T-cell (primary cell): ENCODE results near the gene ELP5. TPM values are rescaled to one million over a fixed set of nuclear protein-coding genes. Genes with fewer than 3 reads are reported as not detected.

Experiments used
- ATAC-seq, 4 experiments: fragments of 200-7000 bp in 3 of 4; fragments of 150-1000 bp in 1 of 4; cut with Tn5 transposase; replicated peaks in 1 of 4; 1 replicate in 3 of 4; 2 replicates in 1 of 4; pipeline ENCODE4 v1.10.0; 2021; ENCODE audit warnings: moderate library complexity in 3 of 4, mild to moderate bottlenecking in 2 of 4, moderate number of reproducible peaks in 1 of 4
- CTCF ChIA-PET, 2 donors: fragments of 300-600 bp; sonication (Branson Sonifier 250); formaldehyde crosslinking; loops; one replicate each; lab custom pipeline; 2022; ENCODE audit warnings: antibody characterized with exemption in 2 of 2; lab: Charles Lee
- POLR2A ChIA-PET, 2 donors: fragments of 300-600 bp; sonication (Branson Sonifier 250); formaldehyde crosslinking; loops; one replicate each; lab custom pipeline; 2022; ENCODE audit warnings: antibody characterized with exemption in 2 of 2; lab: Charles Lee
- DNase-seq, 35 experiments: peaks; one replicate each; pipeline versions ENCODE4 v3.0.0 to v3.0.0-alpha.2; 2013 to 2023
- H3K27ac ChIP-seq: one replicate; pipeline ENCODE4 v1.5.1; 2013; ENCODE audit warnings: low read length
- H3K27me3 ChIP-seq, 2 experiments: replicated peaks in 1 of 2; 1 replicate in 1 of 2; 2 replicates in 1 of 2; pipeline versions ENCODE4 v1.6.1 to v1.7.0; 2013; ENCODE audit warnings: low read length in 1 of 2, mixed read lengths in 1 of 2; ENCODE audit not compliant: control insufficient read depth in 2 of 2, insufficient read depth in 2 of 2; ENCODE audit errors: extremely low read depth in 1 of 2
- H3K36me3 ChIP-seq, 2 donors: 1 replicate in 1 of 2; 2 replicates in 1 of 2; pipeline versions ENCODE4 v1.6.1 to v1.7.0; 2013; ENCODE audit warnings: low read length in 1 of 2; ENCODE audit not compliant: control insufficient read depth in 2 of 2, insufficient read depth in 1 of 2; ENCODE audit errors: extremely low read depth in 1 of 2
- H3K4me1 ChIP-seq, 2 experiments: 1 replicate in 1 of 2; 2 replicates in 1 of 2; pipeline versions ENCODE4 v1.6.1 to v1.7.0; 2013; ENCODE audit warnings: low read length in 2 of 2, mixed read lengths in 1 of 2; ENCODE audit not compliant: insufficient read depth in 2 of 2, control insufficient read depth in 1 of 2; ENCODE audit errors: extremely low read depth in 1 of 2
- H3K4me3 ChIP-seq, 2 donors: 1 replicate in 1 of 2; 2 replicates in 1 of 2; pipeline versions ENCODE4 v1.5.1 to v1.7.0; 2013; ENCODE audit warnings: mild to moderate bottlenecking in 2 of 2, low read length in 1 of 2, moderate library complexity in 1 of 2; ENCODE audit not compliant: control insufficient read depth in 1 of 2; ENCODE audit errors: extremely low read depth in 1 of 2
- H3K9me3 ChIP-seq: 2 replicates; pipeline ENCODE4 v1.7.0; 2013
- H3K27ac Mint-ChIP-seq, 2 donors: one replicate each; pipeline ENCODE4 v1.8.0; 2020 to 2021; ENCODE audit warnings: mild to moderate bottlenecking in 2 of 2, mixed read lengths in 2 of 2
- H3K27me3 Mint-ChIP-seq, 2 donors: one replicate each; pipeline ENCODE4 v1.8.0; 2021 to 2022; ENCODE audit warnings: mixed read lengths in 2 of 2
- H3K36me3 Mint-ChIP-seq: one replicate; pipeline ENCODE4 v1.8.0; 2021; ENCODE audit warnings: mixed read lengths
- H3K4me1 Mint-ChIP-seq, 3 donors: one replicate each; pipeline ENCODE4 v1.8.0; 2020 to 2022; ENCODE audit warnings: mixed read lengths in 3 of 3, mild to moderate bottlenecking in 1 of 3
- H3K4me3 Mint-ChIP-seq, 3 donors: one replicate each; pipeline ENCODE4 v1.8.0; 2020 to 2022; ENCODE audit warnings: mild to moderate bottlenecking in 3 of 3, mixed read lengths in 3 of 3, moderate library complexity in 3 of 3
- H3K9me3 Mint-ChIP-seq, 3 donors: one replicate each; pipeline ENCODE4 v1.8.0; 2020 to 2022; ENCODE audit warnings: mixed read lengths in 3 of 3
- WGBS: methylation state at CpG from one replicate; pipeline ENCODE4 v1.1.5; 2013; ENCODE audit warnings: missing lambda C conversion rate; ENCODE audit not compliant: insufficient coverage; 5-methylcytosine and 5-hydroxymethylcytosine counted together
- total RNA-seq, 35 experiments: library from RNA in 6 of 35; stranded (reverse) in 6 of 35; fragments of 120-200 nt in 1 of 35; gene quantifications; one replicate each; pipeline versions ENCODE4 v1.2.1 to v1.2.4 and lab custom pipeline; 2013 to 2026

ELP5 gene
- total RNA-seq, 5 donors from 2014 or later (not counting 1 experiment from before 2014, with no cell fraction given), result 29.8 to 35.9 (median 33.3) TPM

DNA sequence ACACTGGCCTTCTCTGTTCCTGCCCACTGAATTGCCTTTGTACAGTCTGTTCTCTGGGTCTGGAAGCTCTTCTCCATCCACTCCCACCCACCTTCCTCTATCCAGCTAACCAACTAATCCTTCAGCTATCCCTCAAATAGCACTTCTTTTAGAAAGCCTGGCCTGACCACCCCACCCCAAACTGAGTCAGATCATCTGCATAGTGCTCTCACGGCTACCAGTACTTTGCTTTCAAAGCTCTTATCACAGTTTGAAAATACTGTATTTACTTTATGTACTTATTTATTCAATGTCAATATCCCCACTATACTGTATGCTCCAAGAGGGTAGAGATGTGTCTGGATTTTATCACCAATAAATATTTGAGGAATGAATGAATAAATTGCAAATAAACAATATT is 14.8 kb downstream of the ELP5 start:
- Histone ChIP-seq H3K9me3 (no peaks in the 10 kb centered on the region), H3K27ac (no peak overlapping the region), H3K4me1 (peaks cover 3 to 20% of the 10 kb centered on the region in 2 experiments), H3K27me3 (peaks cover 0 to 55% of the 10 kb centered on the region in 2 experiments), H3K36me3 (no peaks in the 10 kb centered on the region), H3K4me3 (no peak overlapping the region)
- Mint-ChIP-seq H3K9me3 (no peaks in the 10 kb centered on the region), H3K4me1 (peaks cover 19 to 21% (median 20%) of the 10 kb centered on the region in 3 donors), H3K27me3 (peaks cover 3 to 30% of the 10 kb centered on the region in 2 donors), H3K4me3 (no peak overlapping the region), H3K36me3 (no peaks in the 10 kb centered on the region), H3K27ac (no peak overlapping the region)
- POLR2A ChIA-PET, result interaction anchor here in 1 of 2 donors (0.7 kb wide), 1 partner anchor 65 kb away, joined by 3 read pairs; no protein-coding TSS in a partner anchor
- ATAC-seq, result no peak
- WGBS, result no CpG with 5 or more reads among the region's 1 CpG
- CTCF ChIA-PET, result no interaction called here
- DNase-seq, result no peak

DNA sequence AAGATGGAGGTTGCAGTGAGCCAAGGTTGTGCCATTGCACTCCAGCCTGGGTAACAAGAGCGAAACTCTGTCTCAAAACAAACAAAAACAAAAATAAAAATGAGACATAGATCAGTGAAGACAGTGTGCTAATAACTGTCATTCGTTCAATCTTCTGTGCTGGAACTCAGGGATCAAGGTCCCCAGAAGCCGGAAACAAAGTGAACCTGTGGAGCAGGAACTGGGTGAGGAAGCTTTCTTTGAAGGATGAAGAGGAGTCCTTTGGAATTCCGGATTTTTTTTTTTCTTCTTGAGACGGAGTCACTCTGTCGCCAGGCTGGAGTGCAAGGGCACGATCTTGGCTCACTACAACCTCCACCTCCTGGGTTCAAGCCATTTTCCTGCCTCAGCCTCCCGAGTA is 27.4 kb downstream of the ELP5 start:
- Histone ChIP-seq H3K4me3 (no peak overlapping the region), H3K36me3 (no peaks in the 10 kb centered on the region), H3K9me3 (no peaks in the 10 kb centered on the region), H3K27ac (no peak overlapping the region), H3K27me3 (peaks cover 0 to 39% of the 10 kb centered on the region in 2 experiments), H3K4me1 (peaks cover 6 to 26% of the 10 kb centered on the region in 2 experiments)
- H3K9me3 Mint-ChIP-seq, result no peaks in the 10 kb centered on the region
- DNase-seq (no peak), ATAC-seq (no peak)
- POLR2A ChIA-PET, result no interaction called here
- no peak overlapping the region for H3K27ac Mint-ChIP-seq
- H3K36me3 Mint-ChIP-seq, result no peaks in the 10 kb centered on the region
- WGBS, result 43% methylated on average over 1 of the region's 8 CpGs
- H3K27me3 Mint-ChIP-seq, result peaks cover 12 to 30% of the 10 kb centered on the region in 2 donors
- H3K4me3 Mint-ChIP-seq, result no peak overlapping the region
- CTCF ChIA-PET, result interaction anchor here (0.6 to 1.3 kb wide), 3 partner anchors 17 to 305 kb away, joined by 3 to 4 read pairs (median 4); no protein-coding TSS in a partner anchor
- H3K4me1 Mint-ChIP-seq, result peaks cover 16 to 34% (median 26%) of the 10 kb centered on the region in 3 donors

DNA sequence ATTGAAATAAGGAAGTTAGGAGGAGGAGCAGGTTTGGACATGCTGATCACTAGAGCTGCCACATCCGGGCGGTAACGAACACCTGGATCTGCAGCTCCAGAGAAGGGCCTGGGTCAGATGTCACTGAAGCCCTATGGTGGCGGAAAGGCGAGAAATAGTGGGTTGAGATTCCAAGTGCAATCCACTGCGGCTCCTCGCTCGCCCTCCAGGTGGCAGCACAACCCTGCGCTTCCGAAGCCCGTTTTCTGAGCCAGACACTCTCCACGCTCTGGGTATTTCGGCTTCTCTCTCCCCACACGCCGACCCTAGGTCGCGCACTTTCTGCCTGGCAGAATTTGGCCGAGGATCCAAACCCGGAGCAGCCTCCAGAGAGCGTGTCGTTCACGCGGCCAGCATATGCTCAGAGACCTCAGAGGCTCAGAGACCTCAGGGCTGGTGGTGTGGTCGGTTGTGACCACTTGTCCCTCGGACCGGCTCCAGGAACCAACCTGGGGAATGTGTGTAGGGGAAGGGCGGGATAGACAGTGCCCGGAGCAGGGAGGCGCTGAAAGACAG is 28.6 kb downstream of the ELP5 start:
- H3K4me1 ChIP-seq, result peaks cover 6 to 26% of the 10 kb centered on the region in 2 experiments
- CTCF ChIA-PET, result interaction anchor here (0.6 to 1.3 kb wide), 4 partner anchors 16 to 168 kb away, joined by 3 to 8 read pairs (median 3); partner anchors contain the start of gene ACAP1 (in 1 of the 2)

DNA sequence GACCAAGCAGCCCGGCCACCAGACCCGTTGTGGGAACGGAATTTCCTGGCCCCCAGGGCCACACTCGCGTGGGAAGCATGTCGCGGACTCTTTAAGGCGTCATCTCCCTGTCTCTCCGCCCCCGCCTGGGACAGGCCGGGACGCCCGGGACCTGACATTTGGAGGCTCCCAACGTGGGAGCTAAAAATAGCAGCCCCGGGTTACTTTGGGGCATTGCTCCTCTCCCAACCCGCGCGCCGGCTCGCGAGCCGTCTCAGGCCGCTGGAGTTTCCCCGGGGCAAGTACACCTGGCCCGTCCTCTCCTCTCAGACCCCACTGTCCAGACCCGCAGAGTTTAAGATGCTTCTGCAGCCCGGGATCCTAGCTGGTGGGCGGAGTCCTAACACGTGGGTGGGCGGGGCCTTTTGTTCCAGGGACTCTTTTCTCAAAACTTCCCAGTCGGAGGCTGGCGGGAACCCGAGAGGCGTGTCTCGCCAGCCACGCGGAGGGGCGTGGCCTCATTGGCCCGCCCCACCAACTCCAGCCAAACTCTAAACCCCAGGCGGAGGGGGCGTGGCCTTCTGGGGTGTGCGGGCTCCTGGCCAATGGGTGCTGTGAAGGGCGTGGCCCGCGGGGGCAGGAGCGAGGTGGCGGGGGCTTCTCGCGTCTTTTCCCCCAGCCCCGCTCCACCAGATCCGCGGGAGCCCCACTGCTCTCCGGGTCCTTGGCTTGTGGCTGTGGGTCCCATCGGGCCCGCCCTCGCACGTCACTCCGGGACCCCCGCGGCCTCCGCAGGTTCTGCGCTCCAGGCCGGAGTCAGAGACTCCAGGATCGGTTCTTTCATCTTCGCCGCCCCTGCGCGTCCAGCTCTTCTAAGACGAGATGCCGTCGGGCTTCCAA is 29.3 kb downstream of the ELP5 start, which contains the start of gene SLC2A4:
Gene SLC2A4, plus strand, starts transcription at position 645 of the 879 bp plus-strand sequence. Its CDS starts 217 bp downstream, at position 862.
- ATAC-seq, result peak; percentile 65 to 74 (median 68)
- no peaks in the 10 kb centered on the region for H3K36me3 Mint-ChIP-seq
- H3K4me3 Mint-ChIP-seq, result peak within 1 kb of the TSS; percentile 70 to 77 (median 75)
- peaks cover 6 to 26% of the 10 kb centered on the region in 2 experiments for H3K4me1 ChIP-seq
- H3K4me1 Mint-ChIP-seq, result peaks cover 16 to 34% (median 26%) of the 10 kb centered on the region in 3 donors
- peak within 1 kb of the TSS; percentile 42 to 67 for H3K4me3 ChIP-seq
- under 1% methylated on average over 61 of the region's 71 CpGs for WGBS
- peaks cover 12 to 40% of the 10 kb centered on the region in 2 donors for H3K27me3 Mint-ChIP-seq
- no peaks in the 10 kb centered on the region for H3K9me3 Mint-ChIP-seq
- no peak within 1 kb of the TSS for H3K27ac ChIP-seq
- POLR2A ChIA-PET, result interaction anchor here (0.5 to 0.6 kb wide), 3 partner anchors 24 to 280 kb away, joined by 3 to 6 read pairs (median 4); no protein-coding TSS in a partner anchor
- peaks cover 0 to 57% of the 10 kb centered on the region in 2 experiments for H3K27me3 ChIP-seq
- H3K27ac Mint-ChIP-seq, result no peak within 1 kb of the TSS
- no peaks in the 10 kb centered on the region for H3K9me3 ChIP-seq
- peak; percentile 45 to 86 (median 64) for DNase-seq
- H3K36me3 ChIP-seq, result no peaks in the 10 kb centered on the region
- CTCF ChIA-PET, result interaction anchor here (0.6 to 1.3 kb wide), 6 partner anchors 15 to 407 kb away, joined by 3 to 8 read pairs (median 4); partner anchors contain the start of gene WRAP53 (in 1 of the 2)

More for the DNA sequence above, 28.6 kb downstream of the ELP5 start:
- no peaks in the 10 kb centered on the region for H3K36me3 Mint-ChIP-seq
- peaks cover 0 to 51% of the 10 kb centered on the region in 2 experiments for H3K27me3 ChIP-seq
- peak overlapping the region; percentile 70 to 77 (median 75) for H3K4me3 Mint-ChIP-seq
- POLR2A ChIA-PET, result interaction anchor here in 1 of 2 donors (0.6 kb wide), 1 partner anchor 25 kb away, joined by 4 read pairs; no protein-coding TSS in a partner anchor
- no peaks in the 10 kb centered on the region for H3K9me3 ChIP-seq
- H3K4me3 ChIP-seq, result peak overlapping the region; percentile 42 to 67
- no peaks in the 10 kb centered on the region for H3K36me3 ChIP-seq
- H3K4me1 Mint-ChIP-seq, result peaks cover 16 to 34% (median 26%) of the 10 kb centered on the region in 3 donors
- ATAC-seq (peak; percentile 85 to 90 (median 86)), DNase-seq (peak; percentile 68 to 88 (median 82))
- H3K27ac ChIP-seq, result no peak overlapping the region
- 1% methylated on average over 27 of the region's 29 CpGs for WGBS
- H3K9me3 Mint-ChIP-seq, result no peaks in the 10 kb centered on the region
- peaks cover 12 to 37% of the 10 kb centered on the region in 2 donors for H3K27me3 Mint-ChIP-seq
- H3K27ac Mint-ChIP-seq, result no peak overlapping the region

DNA sequence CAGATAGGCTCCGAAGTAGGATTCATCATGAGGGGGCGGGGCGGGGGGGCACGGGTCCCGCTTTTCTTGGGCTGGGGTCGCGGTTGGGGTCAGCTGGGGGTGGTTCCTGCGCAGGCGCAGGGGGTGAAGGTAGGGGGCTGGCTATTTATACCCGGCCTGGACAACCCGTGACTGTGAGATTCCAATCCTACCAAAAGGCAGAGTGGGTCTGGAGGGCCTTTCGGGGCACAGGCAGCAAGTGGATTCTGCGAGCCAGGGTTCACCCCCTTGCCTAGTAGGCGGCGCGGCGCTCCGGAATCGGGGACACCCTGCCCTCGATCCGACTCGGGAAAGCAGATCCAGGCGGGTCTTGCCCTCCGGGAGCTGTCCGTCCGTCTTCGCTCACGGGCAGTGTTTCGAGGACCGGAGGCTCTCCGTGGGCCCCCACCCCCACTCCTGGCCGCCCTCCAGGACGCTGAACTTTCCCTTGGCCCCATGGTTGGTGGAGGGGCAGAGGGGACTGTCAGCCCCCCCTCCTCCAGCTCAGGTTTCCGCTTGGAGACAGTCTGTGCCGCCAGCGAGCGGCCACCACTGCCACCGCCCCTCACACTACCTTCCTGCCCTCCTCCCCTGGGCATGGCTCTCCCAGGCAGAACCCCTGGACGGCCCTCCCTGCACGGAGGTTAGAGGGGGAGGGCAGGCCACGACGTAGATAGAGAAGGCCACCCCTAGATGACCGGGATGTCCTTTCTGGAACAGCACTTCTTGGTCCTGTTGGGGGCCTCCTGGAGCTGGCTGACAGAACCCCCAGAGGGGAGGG is 30.1 kb downstream of the ELP5 start:
- Mint-ChIP-seq H3K27me3 (peaks cover 12 to 41% of the 10 kb centered on the region in 2 donors), H3K4me1 (peaks cover 16 to 34% (median 26%) of the 10 kb centered on the region in 3 donors), H3K27ac (no peak overlapping the region), H3K36me3 (no peaks in the 10 kb centered on the region), H3K9me3 (no peaks in the 10 kb centered on the region), H3K4me3 (peak overlapping the region; percentile 65 to 77 (median 65))
- ChIA-PET CTCF (interaction anchor here (0.5 to 1.3 kb wide), 6 partner anchors 22 to 406 kb away, joined by 3 to 8 read pairs (median 4); partner anchors contain the start of gene WRAP53 (in 1 of the 2)), POLR2A (interaction anchor here in 1 of 2 donors (0.5 to 0.6 kb wide), 2 partner anchors 30 to 279 kb away, joined by 3 to 6 read pairs; no protein-coding TSS in a partner anchor)
- peaks cover 6 to 26% of the 10 kb centered on the region in 2 experiments for H3K4me1 ChIP-seq
- WGBS, result 10% methylated on average over 15 of the region's 43 CpGs
- peak in 1 of 35 experiments; percentile 23 for DNase-seq
- H3K27me3 ChIP-seq, result peaks cover 0 to 64% of the 10 kb centered on the region in 2 experiments
- no peak for ATAC-seq
- H3K36me3 ChIP-seq, result no peaks in the 10 kb centered on the region
- no peaks in the 10 kb centered on the region for H3K9me3 ChIP-seq
- H3K27ac ChIP-seq, result no peak overlapping the region
- H3K4me3 ChIP-seq, result peak overlapping the region; percentile 42 to 67
